CD4-positive, alpha-beta T cell (primary cell): Measurements from ENCODE around the gene KCNT2. TPM values are rescaled to one million over a fixed set of nuclear protein-coding genes. Genes with fewer than 3 reads are reported as not detected.

ENCODE experiments used
- ATAC-seq: fragments of 200-7000 bp; cut with Tn5 transposase; one replicate; pipeline ENCODE4 v1.10.0; 2022; ENCODE audit warnings: mild to moderate bottlenecking; ENCODE audit not compliant: poor library complexity
- CTCF ChIA-PET: fragments of 350-600 bp; sonication (Branson Sonifier 250); formaldehyde crosslinking; loops from one replicate; lab custom pipeline; 2021; ENCODE audit warnings: antibody characterized with exemption, inconsistent platforms; lab: Charles Lee
- POLR2A ChIA-PET: fragments of 350-600 bp; sonication (Branson Sonifier 250); formaldehyde crosslinking; loops from one replicate; lab custom pipeline; 2021; ENCODE audit warnings: antibody characterized with exemption, inconsistent platforms; lab: Charles Lee
- DNase-seq, 14 experiments: peaks; one replicate each; pipeline ENCODE4 v3.0.0-alpha.2; 2013 to 2020; ENCODE audit warnings: mixed read lengths in 2 of 14
- H3K27ac ChIP-seq, 2 donors: one replicate each; pipeline versions ENCODE4 v1.5.1 to v1.7.0; 2013; ENCODE audit warnings: low read length in 2 of 2, low read depth in 1 of 2, mild to moderate bottlenecking in 1 of 2
- H3K27me3 ChIP-seq, 2 experiments: 1 replicate in 1 of 2; 2 replicates in 1 of 2; pipeline versions ENCODE4 v1.6.1 to v1.7.0; 2013; ENCODE audit warnings: low read length in 2 of 2, control low read depth in 1 of 2, mild to moderate bottlenecking in 1 of 2, moderate library complexity in 1 of 2; ENCODE audit not compliant: insufficient read depth in 2 of 2, control insufficient read depth in 1 of 2
- H3K36me3 ChIP-seq: one replicate; pipeline ENCODE4 v1.6.1; 2013; ENCODE audit warnings: low read length, control low read depth; ENCODE audit not compliant: insufficient read depth
- H3K4me1 ChIP-seq: one replicate; pipeline ENCODE4 v1.6.1; 2013; ENCODE audit warnings: low read length, control low read depth; ENCODE audit not compliant: insufficient read depth
- H3K4me3 ChIP-seq: one replicate; pipeline ENCODE4 v1.5.1; 2013; ENCODE audit warnings: mild to moderate bottlenecking, low read length, moderate library complexity
- H3K9me3 ChIP-seq, 2 experiments: 1 replicate in 1 of 2; 2 replicates in 1 of 2; pipeline versions ENCODE4 v1.6.1 to v1.7.0; 2013; ENCODE audit warnings: low read length in 2 of 2, mild to moderate bottlenecking in 2 of 2, control low read depth in 1 of 2, moderate library complexity in 1 of 2; ENCODE audit not compliant: control insufficient read depth in 1 of 2, insufficient read depth in 1 of 2
- H3K27ac Mint-ChIP-seq: one replicate; pipeline ENCODE4 v1.8.0; 2020; ENCODE audit warnings: mixed read lengths
- H3K27me3 Mint-ChIP-seq: one replicate; pipeline ENCODE4 v1.8.0; 2021; ENCODE audit warnings: mixed read lengths
- H3K36me3 Mint-ChIP-seq: one replicate; pipeline ENCODE4 v1.8.0; 2021; ENCODE audit warnings: low read depth, mixed read lengths
- H3K4me1 Mint-ChIP-seq: one replicate; pipeline ENCODE4 v1.8.0; 2021; ENCODE audit warnings: low read depth, mixed read lengths
- H3K4me3 Mint-ChIP-seq: one replicate; pipeline ENCODE4 v1.8.0; 2020; ENCODE audit warnings: mild to moderate bottlenecking, mixed read lengths
- H3K9me3 Mint-ChIP-seq: one replicate; pipeline ENCODE4 v1.8.0; 2020; ENCODE audit warnings: mixed read lengths
- intact Hi-C, 2 experiments: fragments of 100-400 bp; cut with DNase I in 1 of 2; cut with micrococcal nuclease in 1 of 2; formaldehyde crosslinking; loops; one replicate each; pipeline versions ENCODE4 v1.15.1 to v1.9.0; 2023 to 2025; cut with DNase I, micrococcal nuclease
- total RNA-seq, 174 experiments: library from RNA in 2 of 174; stranded (reverse) in 2 of 174; gene quantifications; one replicate each; pipeline ENCODE4 v1.2.3 and lab custom pipeline; 2021 to 2026
- TF ChIP-seq, protein P1 (sequence below): fragments of 200-600 bp; IDR thresholded peaks from one replicate; pipeline ENCODE4 v1.8.0; 2022; ENCODE audit warnings: antibody characterized with exemption, mild to moderate bottlenecking

The KCNT2 gene
- total RNA-seq, 2 experiments from 2014 or later = not detected

GRCh38 chr1:196623079-196623478, 14.8 kb upstream of the KCNT2 start:
- no peaks in the 10 kb centered on the region for H3K9me3 ChIP-seq
- Mint-ChIP-seq H3K36me3 (no peaks in the 10 kb centered on the region), H3K4me1 (no peaks in the 10 kb centered on the region), H3K9me3 (peaks cover 3% of the 10 kb centered on the region), H3K27ac (no peak overlapping the region), H3K27me3 (no peaks in the 10 kb centered on the region), H3K4me3 (no peak overlapping the region)
- TF ChIP-seq, protein P1, sequence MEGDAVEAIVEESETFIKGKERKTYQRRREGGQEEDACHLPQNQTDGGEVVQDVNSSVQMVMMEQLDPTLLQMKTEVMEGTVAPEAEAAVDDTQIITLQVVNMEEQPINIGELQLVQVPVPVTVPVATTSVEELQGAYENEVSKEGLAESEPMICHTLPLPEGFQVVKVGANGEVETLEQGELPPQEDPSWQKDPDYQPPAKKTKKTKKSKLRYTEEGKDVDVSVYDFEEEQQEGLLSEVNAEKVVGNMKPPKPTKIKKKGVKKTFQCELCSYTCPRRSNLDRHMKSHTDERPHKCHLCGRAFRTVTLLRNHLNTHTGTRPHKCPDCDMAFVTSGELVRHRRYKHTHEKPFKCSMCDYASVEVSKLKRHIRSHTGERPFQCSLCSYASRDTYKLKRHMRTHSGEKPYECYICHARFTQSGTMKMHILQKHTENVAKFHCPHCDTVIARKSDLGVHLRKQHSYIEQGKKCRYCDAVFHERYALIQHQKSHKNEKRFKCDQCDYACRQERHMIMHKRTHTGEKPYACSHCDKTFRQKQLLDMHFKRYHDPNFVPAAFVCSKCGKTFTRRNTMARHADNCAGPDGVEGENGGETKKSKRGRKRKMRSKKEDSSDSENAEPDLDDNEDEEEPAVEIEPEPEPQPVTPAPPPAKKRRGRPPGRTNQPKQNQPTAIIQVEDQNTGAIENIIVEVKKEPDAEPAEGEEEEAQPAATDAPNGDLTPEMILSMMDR = no peak
- ATAC-seq (no peak), DNase-seq (no peak)
- intact Hi-C loops = no loop called here
- no peaks in the 10 kb centered on the region for H3K27me3 ChIP-seq
- ChIA-PET POLR2A (no interaction called here), CTCF (no interaction called here)
- H3K36me3 ChIP-seq = no peaks in the 10 kb centered on the region
- H3K4me3 ChIP-seq = no peak overlapping the region
- H3K4me1 ChIP-seq = no peaks in the 10 kb centered on the region
- H3K27ac ChIP-seq = no peak overlapping the region

- Histone ChIP-seq H3K36me3 (no peaks in the 10 kb centered on the region), H3K27me3 (no peaks in the 10 kb centered on the region), H3K4me1 (no peaks in the 10 kb centered on the region), H3K9me3 (peaks cover 0 to 5% of the 10 kb centered on the region in 2 experiments), H3K4me3 (no peak overlapping the region), H3K27ac (no peak overlapping the region)
- intact Hi-C loops = no loop called here
- no peak overlapping the region for H3K27ac Mint-ChIP-seq
- no peaks in the 10 kb centered on the region for H3K9me3 Mint-ChIP-seq
- H3K36me3 Mint-ChIP-seq = no peaks in the 10 kb centered on the region
- ATAC-seq (no peak), DNase-seq (no peak)
- no peaks in the 10 kb centered on the region for H3K27me3 Mint-ChIP-seq
- TF ChIP-seq, protein P1 = no peak
- H3K4me1 Mint-ChIP-seq = no peaks in the 10 kb centered on the region
- no peak overlapping the region for H3K4me3 Mint-ChIP-seq
- ChIA-PET POLR2A (no interaction called here), CTCF (interaction anchor here (1.0 kb wide), 1 partner anchor 13 kb away, joined by 3 read pairs; no protein-coding TSS in a partner anchor)
Measured at GRCh38 chr1:196619721-196620120, 11.5 kb upstream of the KCNT2 start.

DNA sequence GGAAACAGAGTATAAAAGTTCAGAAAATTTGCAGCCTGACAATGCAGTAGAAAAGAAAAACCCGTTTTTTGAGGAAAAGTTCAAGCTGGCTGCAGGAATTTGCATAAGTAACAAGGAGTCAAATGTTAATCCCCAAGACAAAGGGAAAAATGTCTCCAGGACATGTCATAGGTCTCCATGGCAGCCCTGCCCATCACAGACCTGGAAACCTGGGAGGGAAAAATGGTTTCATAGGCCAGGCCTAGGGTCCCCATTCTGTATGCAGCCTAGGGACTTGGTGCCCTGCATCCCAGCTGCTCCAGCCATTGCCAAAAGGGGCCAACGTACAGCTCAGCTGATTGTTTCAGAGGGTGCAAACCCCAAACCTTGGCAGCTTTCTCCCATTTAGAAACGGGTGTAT, 3.6 kb upstream of the KCNT2 start:
- no peak overlapping the region for H3K27ac Mint-ChIP-seq
- Histone ChIP-seq H3K4me1 (peaks cover 11% of the 10 kb centered on the region), H3K36me3 (no peaks in the 10 kb centered on the region), H3K27me3 (peaks cover 8 to 18% of the 10 kb centered on the region in 2 experiments), H3K27ac (no peak overlapping the region), H3K9me3 (peaks cover 0 to 9% of the 10 kb centered on the region in 2 experiments), H3K4me3 (no peak overlapping the region)
- ChIA-PET CTCF (no interaction called here), POLR2A (no interaction called here)
- no peak for DNase-seq
- TF ChIP-seq, protein P1 = no peak
- H3K4me1 Mint-ChIP-seq = peaks cover 7% of the 10 kb centered on the region
- no peak for ATAC-seq
- H3K27me3 Mint-ChIP-seq = peaks cover 35% of the 10 kb centered on the region
- intact Hi-C loops = no loop called here
- H3K4me3 Mint-ChIP-seq = no peak overlapping the region
- H3K36me3 Mint-ChIP-seq = no peaks in the 10 kb centered on the region
- no peaks in the 10 kb centered on the region for H3K9me3 Mint-ChIP-seq
